ENCODE measurements around the gene AOC1. TPM values are rescaled to one million over a fixed set of nuclear protein-coding genes. Genes with fewer than 3 reads are reported as not detected.
"Not testable (repeated sequence)": the region's sequence is repeated elsewhere in the genome, so short reads cannot be mapped to it uniquely, and the experiment has no call there.

Gene AOC1
- 0.31 TPM in 1 of 2 replicates, not detected in the other for total RNA-seq (2014; rRNA removed; shearing (Covaris generic))

DNA sequence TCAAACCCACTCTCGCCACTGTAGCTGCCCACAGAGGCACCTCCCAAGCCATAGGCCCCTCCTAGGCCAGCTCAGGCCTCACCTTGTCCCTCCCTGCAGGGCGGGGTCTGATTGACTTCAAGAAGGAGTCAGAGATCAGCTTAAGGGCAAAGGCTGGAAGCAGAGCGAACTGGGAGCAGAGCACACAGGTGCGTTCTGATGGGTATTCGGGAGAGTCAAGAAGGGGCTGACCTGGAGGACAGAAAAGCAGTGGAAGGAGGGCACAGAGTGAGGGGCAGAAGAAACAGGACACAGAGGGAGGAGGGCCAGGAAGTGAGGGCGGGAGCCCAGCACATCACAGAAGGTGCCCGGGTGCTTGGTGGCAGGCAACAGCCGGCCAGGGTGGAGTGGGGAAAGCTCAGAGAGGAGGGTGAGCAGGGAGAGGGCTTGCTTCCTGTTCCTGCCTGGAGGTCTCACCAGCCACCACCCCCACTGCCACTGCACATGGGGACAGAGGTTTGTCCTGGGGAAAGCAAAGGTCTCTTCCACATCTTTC is at the start of gene AOC1:
AOC1 (plus strand) TSS at position 147 of the 535 bp plus-strand sequence. CDS start 3,954 bp downstream, outside the sequence.
- no peak for DNase-seq (ENCODE audit: low spot score)

GRCh38 chr7:150803161-150803860 is 49.0 kb upstream of the AOC1 start:
- DNase-seq (ENCODE audit: low spot score) = no peak

DNA sequence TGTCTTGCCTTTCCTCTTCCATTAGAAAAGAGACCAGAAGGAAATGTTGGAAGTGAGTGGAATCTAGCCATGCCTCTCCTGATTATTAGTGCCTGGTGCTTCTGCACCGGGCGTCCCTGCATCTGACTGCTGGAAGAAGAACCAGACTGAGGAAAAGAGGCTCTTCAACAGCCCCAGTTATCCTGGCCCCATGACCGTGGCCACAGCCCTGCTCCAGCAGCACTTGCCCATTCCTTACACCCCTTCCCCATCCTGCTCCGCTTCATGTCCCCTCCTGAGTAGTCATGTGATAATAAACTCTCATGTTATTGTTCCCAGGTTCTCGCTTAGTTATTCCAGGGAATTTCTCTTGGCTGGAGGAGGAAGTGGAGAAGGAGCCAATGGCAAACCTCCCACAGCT is 47.5 kb upstream of the AOC1 start:
- DNase-seq (ENCODE audit: low spot score) = no peak

DNA sequence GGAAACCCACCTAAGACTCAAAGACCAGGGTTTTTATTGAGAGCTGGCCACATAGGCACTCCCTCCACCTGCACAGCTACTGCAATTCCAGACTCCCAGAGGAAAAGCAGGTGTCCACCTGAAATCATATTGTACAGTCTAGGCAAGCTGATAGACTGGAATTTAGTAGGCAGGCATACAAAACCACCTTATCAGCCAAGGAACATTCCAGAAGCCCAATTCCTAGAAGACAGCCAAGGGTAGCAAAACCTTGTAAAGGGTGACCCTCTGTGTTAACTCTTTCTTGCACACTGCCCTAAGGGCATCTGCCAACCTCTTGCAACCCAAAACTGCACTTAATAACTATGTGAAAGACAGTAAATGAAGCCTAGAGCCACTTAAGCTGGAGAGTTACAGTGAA is 46.5 kb upstream of the AOC1 start:
- DNase-seq (ENCODE audit: low spot score) = no peak

- no peak for DNase-seq (ENCODE audit: low spot score)
Observed at GRCh38 chr7:150806454-150806853, 45.9 kb upstream of the AOC1 start.

- no peak for DNase-seq (ENCODE audit: low spot score)
Observed at GRCh38 chr7:150806863-150807262, 45.5 kb upstream of the AOC1 start.

- DNase-seq (ENCODE audit: low spot score) = not testable (repeated sequence)
Observed at GRCh38 chr7:150807616-150808438, 44.5 kb upstream of the AOC1 start.

DNA sequence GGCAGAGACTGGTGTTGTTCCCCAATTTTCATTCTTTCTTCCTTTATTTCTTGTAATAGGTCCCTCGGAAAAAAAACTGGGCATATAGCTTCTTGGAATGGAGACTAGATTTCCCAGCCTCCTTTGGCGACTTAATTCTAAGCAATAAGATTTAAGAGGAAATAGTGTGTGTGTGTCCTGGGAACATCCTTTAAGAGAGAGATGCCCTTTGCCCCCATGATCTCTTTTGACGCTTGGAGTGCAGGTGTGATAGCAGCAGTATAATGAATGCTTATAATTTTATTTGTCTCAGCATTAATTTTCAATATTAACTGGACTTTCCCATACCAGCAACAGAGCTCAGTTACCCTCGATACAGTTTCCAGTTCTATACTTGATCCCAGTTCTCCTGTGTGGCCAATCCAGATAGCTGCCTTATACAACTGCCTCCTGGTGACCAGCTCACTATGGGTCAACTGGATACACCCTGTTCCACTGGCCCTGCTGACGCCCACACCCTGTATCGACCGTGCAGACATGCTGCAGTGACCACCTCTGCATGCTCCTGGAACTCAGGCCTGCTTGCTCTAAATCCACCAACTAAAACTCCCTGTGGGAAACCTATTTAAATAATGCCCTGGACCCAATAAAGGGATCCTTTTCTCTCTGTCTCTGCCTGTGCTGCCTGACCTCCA is 37.9 kb upstream of the AOC1 start:
- no peak for DNase-seq (ENCODE audit: low spot score)

- no peak for DNase-seq (ENCODE audit: low spot score)
Observed at GRCh38 chr7:150818971-150819370, 33.3 kb upstream of the AOC1 start.

DNA sequence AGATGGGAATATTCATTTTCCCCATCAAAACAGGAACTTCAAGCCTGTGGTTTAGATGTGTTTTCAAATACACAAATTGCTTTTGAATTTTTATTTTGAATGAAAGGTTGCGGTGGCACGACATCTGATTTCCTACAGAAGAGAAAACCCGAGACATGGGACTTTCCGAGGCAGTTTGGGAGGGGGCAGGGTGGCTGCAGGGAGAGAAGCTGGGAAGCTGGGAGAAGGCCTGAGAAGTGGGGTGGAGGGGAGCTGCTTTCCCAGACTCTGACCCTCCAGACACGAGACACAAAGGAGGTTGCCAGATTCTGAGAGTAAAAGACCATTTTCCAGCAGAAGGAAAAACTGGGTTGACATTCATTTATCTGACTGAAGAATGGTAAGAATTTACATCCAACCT is 32.2 kb upstream of the AOC1 start:
- DNase-seq (ENCODE audit: low spot score) = no peak

GRCh38 chr7:150820578-150821198 is 31.6 kb upstream of the AOC1 start:
- DNase-seq (ENCODE audit: low spot score) = no peak

DNA sequence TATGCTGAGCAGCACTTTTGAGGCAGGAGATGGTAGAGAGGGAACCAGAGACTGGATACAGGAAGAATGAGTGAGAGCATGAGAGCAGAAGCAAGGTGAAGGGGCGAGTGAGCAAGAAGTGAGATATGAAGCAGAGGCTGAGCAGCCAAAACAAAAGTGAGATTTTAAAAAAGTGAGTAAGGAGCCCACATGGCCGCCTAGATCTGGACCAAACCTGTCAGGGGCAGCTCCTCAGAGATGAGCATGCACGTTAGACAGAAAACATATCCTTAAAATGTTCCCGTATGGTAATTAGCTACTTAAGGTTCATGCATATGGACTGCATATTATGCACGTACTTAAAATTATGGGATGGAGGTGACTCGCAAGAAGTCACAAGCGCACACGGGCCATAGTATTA is 29.3 kb upstream of the AOC1 start:
- no peak for DNase-seq (ENCODE audit: low spot score)

GRCh38 chr7:150823484-150824126 is 28.7 kb upstream of the AOC1 start:
- peak; percentile 34 for DNase-seq (ENCODE audit: low spot score)

- peak; percentile 34 for DNase-seq (ENCODE audit: low spot score)
Observed at GRCh38 chr7:150824379-150825177, 27.7 kb upstream of the AOC1 start.

DNA sequence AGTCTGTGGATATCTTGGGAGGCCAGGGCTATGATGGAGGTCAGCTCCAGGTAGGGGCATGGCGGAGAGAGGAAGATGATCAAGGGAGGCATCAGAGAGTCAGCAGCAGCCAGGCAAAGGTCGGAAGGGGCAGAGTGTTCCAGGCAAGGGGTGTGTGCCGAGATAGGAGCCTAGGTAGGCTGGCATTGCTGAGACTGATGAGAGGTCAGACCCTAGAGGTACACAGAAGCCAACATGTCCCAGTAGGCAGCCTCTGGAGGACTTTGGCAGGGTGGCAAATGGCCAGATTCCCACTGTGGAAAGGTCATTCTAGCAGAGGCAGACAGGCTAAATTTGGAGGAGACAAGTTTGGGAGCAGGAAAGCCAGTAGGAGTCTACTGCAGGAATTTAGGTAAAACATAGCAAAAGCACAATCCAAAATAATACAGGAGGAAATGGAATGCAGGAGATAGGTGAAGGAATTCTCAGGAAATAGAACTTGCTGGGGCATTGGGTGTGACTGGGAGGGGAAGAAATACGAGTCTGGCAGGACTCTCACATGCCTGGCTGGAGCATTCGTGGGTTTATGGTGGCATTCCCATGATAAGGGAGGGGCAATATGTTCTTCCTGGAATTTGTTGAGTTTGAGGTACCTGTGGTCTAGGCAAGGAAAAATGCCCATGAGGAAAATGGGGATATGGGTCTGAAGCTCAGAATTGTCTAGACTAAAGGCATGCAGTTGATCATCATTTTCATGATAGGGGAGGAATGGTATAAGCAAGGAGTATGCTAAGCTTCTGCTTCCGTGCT is 26.1 kb upstream of the AOC1 start:
- no peak for DNase-seq (ENCODE audit: low spot score)

GRCh38 chr7:150828384-150828783 is 23.9 kb upstream of the AOC1 start:
- no peak for DNase-seq (ENCODE audit: low spot score)

GRCh38 chr7:150829426-150829825 is 22.9 kb upstream of the AOC1 start:
- DNase-seq (ENCODE audit: low spot score) = no peak

GRCh38 chr7:150830937-150831336 is 21.4 kb upstream of the AOC1 start:
- no peak for DNase-seq (ENCODE audit: low spot score)

DNA sequence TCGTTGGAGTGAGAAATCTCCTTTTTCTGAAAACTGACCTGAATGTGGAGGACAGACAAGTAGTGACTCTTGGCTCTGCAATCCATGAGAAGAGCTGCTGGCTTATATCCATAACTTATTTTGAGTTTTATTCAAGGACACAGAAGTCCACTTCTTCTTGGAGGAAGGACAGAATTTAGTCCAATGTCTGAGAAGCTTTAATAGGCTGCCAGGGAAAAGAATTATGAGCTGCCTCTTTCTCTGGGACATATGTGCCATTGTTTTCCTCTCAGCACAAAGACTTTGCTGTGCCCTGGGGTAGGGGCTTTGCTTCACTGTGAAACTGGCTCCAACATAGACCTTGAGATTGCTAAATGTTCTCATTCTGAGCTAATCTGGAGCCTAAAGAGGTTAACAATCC is 20.5 kb upstream of the AOC1 start:
- no peak for DNase-seq (ENCODE audit: low spot score)

DNA sequence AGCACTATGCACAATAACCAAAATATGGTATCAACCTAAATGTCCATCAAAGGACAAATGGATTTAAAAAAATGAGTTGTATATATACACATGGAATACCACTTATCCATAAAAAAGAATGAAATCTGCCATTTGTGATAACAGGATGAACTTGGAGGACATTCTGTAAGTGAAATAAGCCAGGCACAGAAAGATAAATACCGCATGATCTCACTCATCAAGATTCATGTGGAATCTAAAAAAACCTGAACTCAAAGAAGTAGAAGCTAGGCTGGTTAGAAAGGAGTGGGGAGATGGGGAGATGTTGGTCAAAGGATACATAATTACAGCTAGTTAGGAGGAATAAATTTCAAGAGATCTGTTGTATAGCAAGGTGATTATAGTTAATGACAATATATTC is 17.3 kb upstream of the AOC1 start:
- DNase-seq (ENCODE audit: low spot score) = no peak
